GM10847 (cell line): ENCODE data around the gene AFF2.

Source experiments
- POLR2A ChIP-seq: IDR thresholded peaks from 2 replicates; pipeline ENCODE4 v1.6.1; 2011; ENCODE audit not compliant: insufficient read length; ENCODE audit errors: extremely low read depth

AFF2 gene

DNA sequence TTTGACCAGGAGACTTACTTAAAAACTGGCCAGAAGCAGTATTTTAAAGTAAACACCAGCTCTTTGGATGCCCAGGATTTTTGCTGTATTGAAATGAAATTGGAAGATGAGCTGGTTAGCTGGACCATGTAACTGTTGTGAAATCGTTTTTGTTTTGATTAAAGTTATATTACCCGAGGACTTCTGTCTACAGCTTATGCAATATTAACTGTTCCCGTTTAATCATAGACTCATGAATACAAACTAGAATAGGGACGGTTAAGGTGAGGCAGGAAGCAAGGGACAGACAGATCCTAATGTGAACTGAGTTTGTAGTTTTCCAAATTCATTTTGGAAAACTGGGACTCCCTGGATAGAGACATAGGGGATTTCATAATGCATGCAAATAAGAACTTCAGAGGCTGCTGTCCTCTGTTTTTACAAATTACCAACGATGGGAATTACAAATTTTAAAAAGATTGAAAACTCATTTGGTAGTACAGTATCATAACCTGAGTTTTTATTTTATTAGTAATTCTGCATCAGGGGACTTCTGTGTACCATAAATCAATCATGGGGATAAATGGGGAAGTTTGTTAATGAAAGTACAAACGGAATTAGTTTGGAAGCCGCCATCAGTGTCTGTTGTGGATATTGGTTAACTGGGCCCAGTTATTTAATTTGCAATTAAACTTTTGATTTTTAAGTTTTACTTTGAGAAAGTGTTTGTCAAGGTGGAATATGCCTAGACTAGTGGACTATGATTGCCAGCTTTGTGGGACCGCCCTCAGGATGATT, 304.4 kb downstream of the AFF2 start:
- no peak for TF ChIP-seq POLR2A

DNA sequence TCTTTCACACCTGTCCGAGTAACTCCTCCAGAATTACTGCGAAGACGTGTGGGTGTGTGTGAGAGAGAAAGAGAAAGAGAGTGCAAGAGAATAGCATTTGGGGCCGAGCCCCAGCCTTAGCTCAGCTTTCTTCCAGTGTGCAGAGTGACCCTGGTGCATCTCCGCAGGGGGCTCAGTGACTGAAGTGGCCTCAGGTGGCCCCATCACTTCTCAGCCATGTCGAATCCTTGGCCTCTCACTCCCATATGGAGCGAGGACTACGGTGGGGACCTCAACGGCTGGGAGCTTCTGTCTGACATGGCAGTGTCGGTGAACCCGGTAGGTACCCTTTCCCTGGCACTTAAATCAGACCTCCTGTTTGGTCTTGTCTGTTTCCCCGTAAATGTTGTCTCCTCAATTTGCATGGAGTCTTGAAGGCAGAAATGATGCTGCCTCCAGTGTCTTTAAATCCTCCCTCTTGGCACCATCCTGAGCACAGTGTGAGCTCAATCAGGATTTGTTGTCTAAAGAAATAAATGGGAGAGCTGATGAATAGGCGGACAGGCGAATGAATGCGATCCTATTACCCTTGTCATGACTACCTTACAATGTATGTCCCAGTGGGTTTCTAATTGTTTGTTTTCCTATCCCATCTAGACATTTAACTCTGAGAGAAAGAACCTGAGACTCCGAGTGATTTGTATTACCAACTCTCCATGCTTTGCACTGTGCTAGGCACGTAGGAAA, 305.9 kb downstream of the AFF2 start:
- no peak for TF ChIP-seq POLR2A

DNA sequence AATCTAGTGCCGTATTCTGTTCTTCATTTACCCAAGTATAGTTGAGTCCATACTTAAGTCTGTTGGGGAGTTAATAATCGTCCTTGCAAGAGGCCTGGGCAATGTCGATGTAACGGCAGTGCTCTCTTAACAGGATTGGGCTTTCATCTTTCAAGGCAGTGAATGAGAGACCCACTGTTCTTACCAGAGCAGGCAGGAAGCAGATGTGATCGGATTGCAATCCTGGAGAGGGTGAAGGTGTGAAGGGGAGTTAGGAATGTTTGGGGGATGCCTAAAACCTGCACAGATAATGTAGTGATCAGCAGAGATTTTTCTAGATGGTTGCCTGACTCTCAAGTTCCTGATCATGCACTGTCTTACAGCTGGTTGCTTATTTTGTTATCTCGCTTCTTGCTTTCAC, 308.4 kb downstream of the AFF2 start:
- TF ChIP-seq POLR2A: no peak

- no peak for TF ChIP-seq POLR2A
Measured at GRCh38 chrX:148811236-148811635, 310.8 kb downstream of the AFF2 start.

DNA sequence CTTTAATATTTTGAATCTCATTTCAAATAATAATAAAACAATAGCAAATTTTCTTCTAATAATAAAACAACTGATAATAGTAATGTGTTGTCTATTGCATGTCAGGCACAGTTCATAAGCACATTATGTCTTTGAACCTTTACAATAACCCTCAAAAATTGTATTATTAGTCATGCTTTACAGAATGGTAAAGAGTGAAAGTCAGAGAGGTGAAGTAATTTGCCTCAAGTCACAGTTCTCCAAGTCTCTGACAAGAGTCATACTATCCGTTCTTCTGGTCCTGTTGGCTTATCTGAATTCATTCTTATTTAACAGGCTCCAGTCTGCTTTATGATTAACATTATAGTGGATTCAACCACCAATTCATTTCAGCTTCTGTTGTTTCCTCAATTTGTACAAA, 313.0 kb downstream of the AFF2 start:
- no peak for TF ChIP-seq POLR2A

DNA sequence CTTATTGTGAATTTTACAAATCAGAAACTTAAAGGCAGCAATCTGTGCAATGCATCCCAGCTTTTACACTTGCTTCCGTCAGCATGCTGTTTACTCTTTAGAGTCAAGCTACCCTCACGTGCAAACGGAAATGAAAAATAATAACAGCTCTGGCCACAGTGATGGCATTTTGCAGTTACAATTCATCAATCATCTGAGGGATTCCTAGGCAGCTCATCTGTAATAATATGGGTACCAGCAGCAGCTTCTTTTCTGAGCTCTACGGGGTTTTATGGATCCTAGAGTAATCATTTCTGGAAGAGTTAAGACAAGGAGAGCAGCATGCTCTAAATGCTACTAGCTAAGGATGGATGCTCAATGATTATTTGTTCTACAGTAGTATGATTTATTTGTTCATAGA, 313.6 kb downstream of the AFF2 start:
- no peak for TF ChIP-seq POLR2A

- TF ChIP-seq POLR2A: no peak
Measured at GRCh38 chrX:148815218-148815961, 315.0 kb downstream of the AFF2 start.

- TF ChIP-seq POLR2A: no peak
Measured at GRCh38 chrX:148823986-148824385, 323.6 kb downstream of the AFF2 start.

DNA sequence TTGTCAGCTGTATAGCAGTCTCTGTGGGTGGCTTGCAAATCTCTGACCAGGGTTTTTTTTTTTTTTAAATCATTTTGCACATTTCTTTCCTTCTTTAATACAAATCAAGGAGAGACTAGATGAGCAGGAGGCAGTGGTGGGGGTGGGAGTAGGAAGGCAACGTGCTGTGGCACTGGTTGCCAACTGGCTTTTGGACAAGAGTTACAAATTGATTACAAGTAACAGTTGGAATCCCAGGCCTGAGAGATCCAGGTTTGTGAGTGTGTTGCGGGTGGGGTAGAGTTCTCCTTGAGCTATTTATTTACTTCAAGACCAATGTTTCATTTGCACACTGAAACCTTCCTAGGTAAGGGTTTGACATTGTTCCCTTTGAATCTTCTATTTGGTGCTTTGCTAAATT, 325.3 kb downstream of the AFF2 start:
- TF ChIP-seq POLR2A: no peak

GRCh38 chrX:148836741-148837140, 336.3 kb downstream of the AFF2 start:
- TF ChIP-seq POLR2A: no peak

DNA sequence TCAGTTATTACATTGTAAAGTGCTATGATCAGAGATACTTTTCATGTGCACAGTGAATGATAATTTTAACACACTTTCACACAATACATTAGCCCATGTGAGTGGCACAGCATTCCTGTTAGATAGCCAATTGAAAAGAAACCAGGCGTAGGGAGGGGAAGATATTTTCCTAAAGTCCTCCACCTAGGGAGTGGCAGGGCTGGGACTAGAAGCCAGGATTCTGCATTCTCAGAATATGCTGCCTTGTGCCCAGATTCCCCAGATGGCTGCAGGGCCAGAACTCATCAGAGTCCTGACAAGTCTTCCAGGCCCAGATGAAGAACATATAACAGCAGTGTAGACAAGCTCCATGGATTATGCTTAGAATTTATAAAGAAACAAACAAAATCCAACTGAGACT, 350.2 kb downstream of the AFF2 start:
- TF ChIP-seq POLR2A: no peak

DNA sequence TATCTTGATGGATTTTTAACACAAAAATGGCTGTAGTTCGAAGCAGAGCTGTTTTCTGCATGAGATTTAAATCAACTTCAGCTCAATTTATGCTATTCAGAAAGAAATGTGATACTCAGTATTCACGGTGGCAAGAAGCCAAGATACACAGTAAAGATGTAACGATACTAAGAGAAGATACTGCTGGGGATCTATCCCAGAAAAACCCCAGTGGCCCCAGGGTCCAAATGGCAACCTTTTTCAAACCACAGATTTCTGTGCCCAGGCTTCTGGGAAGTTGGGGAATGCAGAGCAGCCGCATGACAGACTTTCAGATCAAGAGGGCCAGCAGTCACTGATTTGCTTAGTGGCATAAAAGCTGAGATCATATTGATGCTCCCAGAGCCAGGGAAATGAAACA, 353.9 kb downstream of the AFF2 start:
- no peak for TF ChIP-seq POLR2A

GRCh38 chrX:148856505-148856904, 356.1 kb downstream of the AFF2 start:
- TF ChIP-seq POLR2A: no peak

DNA sequence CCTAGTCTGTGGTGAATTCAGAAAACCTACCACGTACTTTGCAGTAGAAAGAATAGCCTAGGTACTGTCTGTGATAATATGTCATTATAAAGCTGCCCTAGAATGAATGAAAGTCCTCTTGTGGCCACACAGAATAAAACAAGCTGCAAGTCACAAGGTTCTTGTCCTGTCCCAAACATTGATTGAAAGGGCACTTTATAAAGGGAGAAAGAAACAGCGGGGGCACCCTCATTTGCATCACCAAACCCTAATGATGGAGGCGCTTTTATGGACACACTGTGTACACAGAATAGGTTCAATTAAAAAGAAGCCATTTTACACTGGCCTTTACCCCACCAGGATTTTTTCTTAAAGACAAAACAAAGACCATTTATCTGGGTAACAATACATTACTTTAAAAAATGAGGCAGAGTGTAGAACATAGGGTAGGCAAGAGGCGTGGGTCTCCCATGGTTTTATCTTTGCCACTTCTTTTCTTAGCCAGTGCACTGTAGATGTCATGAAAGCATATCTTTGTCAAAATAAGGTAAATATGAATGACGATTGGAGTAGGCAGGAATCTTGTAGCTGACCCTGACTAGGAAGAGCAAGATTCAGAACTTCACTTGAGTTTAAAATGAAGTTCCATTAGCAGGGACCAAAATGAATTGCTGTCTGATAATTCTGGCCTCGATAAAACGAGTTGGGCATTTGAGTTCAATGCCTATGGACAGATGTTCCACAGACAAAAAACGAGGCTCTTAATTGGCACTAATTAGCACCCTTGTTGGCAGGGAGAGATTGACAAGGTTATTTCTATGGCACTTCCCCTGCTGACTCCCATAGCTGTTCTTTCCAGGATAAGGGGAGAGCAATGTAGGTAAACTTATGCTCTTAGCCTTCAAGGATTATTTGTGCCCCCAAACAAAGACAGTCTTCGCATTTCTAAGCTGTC, 365.1 kb downstream of the AFF2 start:
- no peak for TF ChIP-seq POLR2A

GRCh38 chrX:148867596-148867995, 367.2 kb downstream of the AFF2 start:
- no peak for TF ChIP-seq POLR2A
